Measurements from ENCODE around the gene MMP7. TPM values are rescaled to one million over a fixed set of nuclear protein-coding genes. Genes with fewer than 3 reads are reported as not detected.

MMP7 gene
- total RNA-seq, 1 donor from 2014 or later, result not detected

GRCh38 chr11:102561636-102562035, 31.1 kb upstream of the MMP7 start:
- Mint-ChIP-seq H3K27ac (peak overlapping the region; percentile 64), H3K27me3 (no peaks in the 10 kb centered on the region), H3K4me3 (peak overlapping the region; percentile 53), H3K4me1 (peaks cover 63% of the 10 kb centered on the region), H3K36me3 (ENCODE audit: low read depth) (no peaks in the 10 kb centered on the region), H3K9me3 (peaks cover 6% of the 10 kb centered on the region)
- intact Hi-C loops (cut with micrococcal nuclease), result loop anchor here (2.0 kb wide), 1 partner anchor 15 kb away; no protein-coding TSS in a partner anchor
- ATAC-seq (ENCODE audit: low read depth) (no peak), DNase-seq (no peak)
- no peak for TF ChIP-seq CTCF (IDR thresholded peaks at IDR 0.05)
- ChIA-PET POLR2A (no interaction called here), CTCF (no interaction called here)

GRCh38 chr11:102560555-102561011, 30.0 kb upstream of the MMP7 start:
- DNase-seq (no peak), ATAC-seq (ENCODE audit: low read depth) (peak; percentile 61)
- intact Hi-C loops (cut with micrococcal nuclease), result loop anchor here (1.0 to 2.0 kb wide), 5 partner anchors 9 to 53 kb away; no protein-coding TSS in a partner anchor
- POLR2A ChIA-PET, result interaction anchor here (1.1 to 1.7 kb wide), 4 partner anchors 9 to 50 kb away, joined by 3 to 13 read pairs (median 5); no protein-coding TSS in a partner anchor
- CTCF ChIA-PET, result interaction anchor here (1.0 to 1.8 kb wide), 3 partner anchors 13 to 52 kb away, joined by 3 to 9 read pairs (median 3); no protein-coding TSS in a partner anchor
- H3K4me1 Mint-ChIP-seq, result peaks cover 63% of the 10 kb centered on the region
- no peaks in the 10 kb centered on the region for H3K27me3 Mint-ChIP-seq
- TF ChIP-seq CTCF (IDR thresholded peaks at IDR 0.05), result no peak
- no peaks in the 10 kb centered on the region for H3K36me3 Mint-ChIP-seq (ENCODE audit: low read depth)
- peak overlapping the region; percentile 72 for H3K4me3 Mint-ChIP-seq
- peak overlapping the region; percentile 86 for H3K27ac Mint-ChIP-seq
- peaks cover 3% of the 10 kb centered on the region for H3K9me3 Mint-ChIP-seq

- DNase-seq, result no peak
Observed at GRCh38 chr11:102559839-102560238, 29.3 kb upstream of the MMP7 start.

GRCh38 chr11:102555091-102555490, 24.5 kb upstream of the MMP7 start:
- CTCF ChIA-PET, result interaction anchor here (1.3 kb wide), 1 partner anchor 57 kb away, joined by 3 read pairs; no protein-coding TSS in a partner anchor
- POLR2A ChIA-PET, result no interaction called here

More at GRCh38 chr11:102559839-102560238, 29.3 kb upstream of the MMP7 start:
- ChIA-PET POLR2A (interaction anchor here (1.4 to 1.7 kb wide), 3 partner anchors 8 to 29 kb away, joined by 5 to 13 read pairs (median 5); no protein-coding TSS in a partner anchor), CTCF (interaction anchor here (1.0 to 1.8 kb wide), 2 partner anchors 52 to 53 kb away, joined by 4 to 9 read pairs; no protein-coding TSS in a partner anchor)
- Mint-ChIP-seq H3K4me3 (peak overlapping the region; percentile 60), H3K9me3 (peaks cover 3% of the 10 kb centered on the region), H3K4me1 (peaks cover 63% of the 10 kb centered on the region), H3K27me3 (no peaks in the 10 kb centered on the region), H3K27ac (peak overlapping the region; percentile 86), H3K36me3 (ENCODE audit: low read depth) (no peaks in the 10 kb centered on the region)
- intact Hi-C loops (cut with micrococcal nuclease), result loop anchor here (1.0 to 2.0 kb wide), 5 partner anchors 9 to 53 kb away; no protein-coding TSS in a partner anchor
- ATAC-seq (ENCODE audit: low read depth), result peak; percentile 63
- no peak for TF ChIP-seq CTCF (IDR thresholded peaks at IDR 0.05)

More at GRCh38 chr11:102555091-102555490, 24.5 kb upstream of the MMP7 start:
- no peak for TF ChIP-seq CTCF (IDR thresholded peaks at IDR 0.05)
- DNase-seq (no peak), ATAC-seq (ENCODE audit: low read depth) (no peak)
- intact Hi-C loops (cut with micrococcal nuclease), result no loop called here
- Mint-ChIP-seq H3K27ac (no peak overlapping the region), H3K27me3 (no peaks in the 10 kb centered on the region), H3K36me3 (ENCODE audit: low read depth) (no peaks in the 10 kb centered on the region), H3K9me3 (no peaks in the 10 kb centered on the region), H3K4me1 (peaks cover 44% of the 10 kb centered on the region), H3K4me3 (no peak overlapping the region)

All from activated B cell treated with CpG ODN at 0.5 μM for 24 hours (primary cell).